ENCODE data around the gene DLG2.

The DLG2 gene

DNA sequence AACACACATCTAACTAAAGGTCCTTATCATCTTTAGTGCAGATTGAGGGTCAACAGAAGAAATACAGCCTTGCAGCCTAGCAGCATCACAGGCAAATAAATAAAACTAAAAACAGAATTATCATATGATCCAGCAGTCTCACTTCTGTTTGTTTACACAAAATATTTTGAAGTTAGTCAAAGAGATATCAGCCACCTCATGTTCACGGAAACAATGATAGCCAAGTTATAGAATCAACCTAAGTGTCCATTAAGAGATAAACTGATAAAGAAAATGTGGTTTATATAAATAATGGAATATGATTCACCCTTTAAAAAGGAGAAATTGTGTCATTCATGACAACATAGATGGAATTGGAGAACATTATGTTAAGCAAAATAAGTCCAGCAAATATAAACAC is 1602.9 kb downstream of the DLG2 start:
- DNase-seq, result no peak

GRCh38 chr11:84022695-84023094 is 1604.4 kb downstream of the DLG2 start:
- DNase-seq, result no peak

GRCh38 chr11:84022201-84022600 is 1604.9 kb downstream of the DLG2 start:
- DNase-seq, result no peak

GRCh38 chr11:84021291-84021690 is 1605.9 kb downstream of the DLG2 start:
- no peak for DNase-seq

DNA sequence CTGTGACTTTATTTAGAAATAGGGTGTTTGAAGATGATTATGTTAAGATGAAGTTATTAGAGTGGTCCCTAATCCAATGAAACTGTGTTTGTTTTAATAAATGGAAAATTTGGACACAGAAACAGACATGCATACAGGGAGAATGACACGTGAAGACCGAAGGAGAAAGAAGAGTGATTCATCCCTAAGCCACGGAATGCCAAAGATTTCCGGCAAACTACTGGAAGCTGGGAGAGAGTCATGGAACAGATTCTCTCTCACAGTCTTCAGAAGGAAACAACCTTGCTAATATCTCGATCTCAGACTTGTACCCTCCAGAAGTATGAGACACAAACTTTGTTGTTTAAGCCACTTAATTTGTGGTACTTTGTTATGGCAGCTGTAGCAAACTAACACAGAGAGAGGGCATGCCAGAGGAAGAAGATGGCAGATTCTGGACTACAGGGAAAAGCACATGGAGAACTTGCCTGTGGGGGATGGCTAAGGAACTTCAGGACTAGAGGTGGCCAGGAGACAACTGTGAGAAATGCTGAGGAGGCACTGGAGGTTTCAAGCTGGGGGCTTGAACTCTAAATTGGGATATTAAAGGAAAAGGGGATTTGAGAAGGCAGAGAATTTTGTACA is 1607.5 kb downstream of the DLG2 start:
- no peak for DNase-seq

DNA sequence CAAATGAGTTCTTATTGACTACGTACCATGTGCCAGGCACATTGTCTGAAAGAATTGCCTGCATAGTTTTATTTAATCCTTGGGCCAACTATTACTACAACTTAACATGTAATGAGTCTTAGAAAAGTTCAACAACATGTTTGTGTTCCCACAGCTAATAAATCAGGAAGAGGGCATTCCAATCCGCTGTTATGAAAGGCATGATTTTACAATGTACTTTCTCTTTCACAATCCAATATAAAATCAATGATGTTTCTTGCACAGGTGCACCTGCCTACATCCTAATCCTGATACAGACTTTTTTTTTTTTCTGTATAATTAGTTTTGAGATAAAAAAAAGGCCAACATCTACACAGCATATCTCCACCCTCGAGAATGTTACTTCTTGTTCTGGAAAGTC is 1612.6 kb downstream of the DLG2 start:
- no peak for DNase-seq

DNA sequence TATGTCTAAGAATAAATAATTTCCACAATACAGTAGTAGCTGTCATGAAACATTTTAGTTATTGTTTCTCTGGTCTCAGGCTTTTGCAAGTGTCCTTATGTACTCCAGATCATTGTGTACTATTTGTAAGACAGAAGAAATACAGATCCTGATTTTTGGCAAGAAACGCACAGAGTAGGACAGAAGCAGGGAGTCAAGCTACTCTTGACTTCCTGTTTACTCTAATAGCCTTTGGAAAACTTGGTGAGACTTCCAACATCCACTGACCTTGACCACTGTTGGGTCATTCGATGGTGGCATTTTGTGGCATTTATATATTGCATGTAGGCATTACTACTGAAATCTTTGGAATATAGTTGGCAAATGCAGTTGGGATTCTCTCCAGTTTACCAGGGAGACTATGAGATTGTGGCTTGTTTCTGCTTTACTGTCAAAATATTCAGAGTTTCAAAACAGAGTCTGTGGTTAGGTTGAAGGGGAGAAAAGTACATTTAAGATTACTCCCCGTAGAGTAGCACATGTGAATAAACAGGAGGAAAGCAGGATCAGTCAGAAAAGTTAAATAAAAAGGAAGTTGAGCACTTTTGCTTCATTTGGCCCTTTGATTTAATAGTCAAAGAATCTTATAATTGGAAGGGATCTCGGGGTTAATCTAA is 1614.8 kb downstream of the DLG2 start:
- no peak for DNase-seq

DNA sequence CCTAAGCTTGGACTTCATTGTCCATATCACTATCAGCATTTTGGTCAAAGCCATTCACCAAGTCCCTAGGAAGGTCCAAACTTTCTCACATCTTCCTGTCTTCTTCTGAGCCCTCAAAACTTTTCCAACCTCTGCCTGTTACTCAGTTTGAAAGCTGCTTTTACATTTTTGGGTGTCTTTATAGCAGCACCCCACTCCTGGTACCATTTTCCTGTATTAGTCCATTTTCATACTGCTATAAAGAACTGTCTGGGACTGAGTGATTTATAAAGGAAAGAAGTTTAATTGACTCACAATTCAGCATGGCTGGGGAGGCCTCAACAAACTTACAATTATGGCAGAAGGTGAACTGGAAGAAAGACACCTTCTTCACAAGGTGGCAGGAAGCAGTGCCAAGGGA is 1624.0 kb downstream of the DLG2 start:
- DNase-seq, result no peak

DNA sequence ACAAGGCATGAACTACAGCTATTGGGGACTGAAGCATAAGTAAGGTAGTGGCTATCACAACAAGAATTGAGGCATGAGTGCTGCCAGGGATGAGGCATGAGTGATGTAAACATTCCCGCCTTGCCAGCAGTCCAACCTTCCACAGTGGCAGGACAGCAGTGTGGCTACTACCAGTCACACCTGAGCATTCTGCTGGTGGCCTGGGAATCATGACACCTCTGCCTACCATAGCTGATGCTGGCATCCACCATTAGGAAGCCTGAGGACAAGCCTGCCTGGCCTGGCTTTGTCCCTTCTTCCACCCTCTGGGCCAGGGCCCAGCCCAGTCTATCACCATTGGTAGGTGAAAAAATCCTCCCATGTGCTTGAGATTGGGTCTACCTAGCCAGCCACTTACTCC is 1628.2 kb downstream of the DLG2 start:
- no peak for DNase-seq

DNA sequence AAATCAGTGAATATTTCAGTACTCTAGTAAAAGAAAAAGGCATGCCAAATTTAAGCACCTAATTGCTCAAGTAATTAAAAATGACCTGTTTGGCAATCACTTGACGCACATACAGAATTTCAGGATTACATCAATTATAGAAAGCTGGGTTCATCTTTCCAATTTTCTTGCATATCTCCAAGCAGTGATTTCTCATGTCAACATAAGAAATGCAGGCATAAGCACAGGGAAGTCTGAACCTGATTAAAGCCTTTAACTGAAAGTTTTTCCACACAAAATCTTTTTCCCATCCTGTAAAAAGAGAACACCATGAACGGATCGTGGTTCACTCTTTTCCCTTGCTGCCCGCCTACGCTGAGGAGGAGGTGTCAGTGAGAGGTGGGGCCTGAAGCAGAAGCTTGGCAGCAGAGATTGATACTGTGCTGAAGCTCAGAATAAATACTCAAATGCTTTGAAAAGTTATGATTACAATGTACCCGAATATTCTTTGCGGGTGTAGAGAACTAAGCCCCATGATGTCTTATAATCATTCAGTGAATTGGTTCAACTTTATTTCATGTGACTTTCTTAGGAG is 1636.9 kb downstream of the DLG2 start:
- no peak for DNase-seq

DNA sequence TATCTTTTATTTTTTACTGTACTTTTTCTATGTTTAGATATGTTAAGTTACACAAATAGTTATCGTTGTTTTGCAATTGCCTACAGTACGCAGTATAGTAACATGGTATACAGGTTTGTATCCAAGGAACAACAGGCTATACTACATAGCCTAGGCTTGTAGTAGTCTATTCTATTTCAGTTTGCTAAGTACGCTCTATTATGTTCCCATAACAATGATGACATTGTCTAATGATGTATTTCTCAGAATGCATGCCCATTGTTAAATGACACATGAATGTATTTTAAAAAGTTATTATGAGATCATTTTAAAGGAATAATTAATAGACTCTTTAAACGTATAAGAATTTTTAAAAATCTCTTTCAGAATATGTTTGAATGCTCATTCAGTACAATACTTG is 1644.3 kb downstream of the DLG2 start:
- no peak for DNase-seq

DNA sequence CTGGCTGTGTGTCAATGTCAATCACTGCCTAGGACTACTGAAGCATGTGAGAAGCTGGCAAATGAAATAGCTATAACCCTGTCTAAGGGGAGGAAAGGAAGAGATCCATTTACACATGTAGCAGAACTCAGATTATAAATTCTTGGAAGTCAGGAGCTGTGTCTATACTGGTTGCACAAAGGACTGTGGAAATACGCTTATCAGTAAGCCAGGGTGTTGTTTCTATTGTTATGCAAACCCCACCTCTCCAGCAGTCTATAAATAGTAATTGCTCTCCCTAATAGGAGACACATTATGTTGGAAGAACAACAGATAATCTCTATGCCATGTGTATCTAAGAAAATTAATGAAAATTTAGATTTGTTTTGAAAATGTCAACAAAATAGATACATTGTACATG is 1647.6 kb downstream of the DLG2 start:
- DNase-seq, result no peak

DNA sequence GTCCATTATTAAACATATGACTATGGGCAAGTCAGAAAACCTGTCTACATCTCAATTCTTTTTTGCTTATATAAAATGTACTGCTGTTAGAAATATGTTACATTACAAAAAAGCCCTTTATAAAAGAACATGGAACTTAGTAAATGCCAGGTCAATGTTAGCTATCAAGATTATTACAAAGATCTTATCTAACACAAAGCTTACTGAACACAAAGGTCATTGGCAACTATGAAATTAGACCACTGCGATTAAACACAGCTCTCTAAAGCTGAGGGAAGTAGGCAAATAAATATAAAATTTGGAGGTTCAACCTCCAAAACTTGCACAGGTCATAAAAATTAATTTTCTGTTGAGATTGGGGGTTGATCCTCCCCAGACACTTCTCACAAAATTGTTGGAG is 1648.2 kb downstream of the DLG2 start:
- no peak for DNase-seq

DNA sequence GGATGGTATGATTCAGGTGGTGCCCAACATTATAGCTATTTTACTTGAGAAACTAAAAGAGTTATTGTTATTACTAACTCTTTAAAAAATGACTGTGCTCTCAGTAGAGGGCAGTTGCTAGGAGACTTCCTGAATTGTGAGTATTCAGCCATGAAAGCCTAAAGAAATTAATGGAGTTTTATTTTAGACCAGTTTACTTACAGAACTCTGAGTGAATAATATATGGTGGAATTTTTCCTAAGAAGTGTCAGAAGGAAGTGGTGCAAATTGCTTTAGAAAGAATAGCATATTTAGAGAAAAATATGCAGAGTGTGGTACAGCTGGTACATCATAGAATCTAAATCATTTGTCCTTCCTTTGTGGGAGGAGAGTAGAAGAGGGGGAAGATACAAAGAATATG is 1651.1 kb downstream of the DLG2 start:
- DNase-seq, result no peak

- no peak for DNase-seq
Measured at GRCh38 chr11:83972536-83972935, 1654.6 kb downstream of the DLG2 start.

DNA sequence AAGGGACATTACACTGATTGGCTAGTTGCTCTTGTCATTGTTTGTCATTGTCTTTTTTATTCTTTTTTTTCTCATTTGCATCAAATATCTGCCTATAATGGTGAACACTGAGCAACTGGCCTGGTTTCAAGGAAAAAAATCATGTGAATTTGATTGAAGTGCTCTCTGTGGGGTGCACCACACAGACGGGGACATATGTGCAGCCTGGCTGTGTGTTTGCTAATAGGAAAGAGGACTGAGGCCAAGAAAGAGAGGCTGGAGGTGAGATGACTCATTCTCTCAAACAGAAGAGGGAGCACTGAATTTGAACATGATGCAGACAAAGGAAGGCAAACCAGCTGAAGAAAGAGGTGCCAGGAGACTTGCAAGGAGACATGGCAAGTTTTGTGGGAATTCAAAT is 1656.1 kb downstream of the DLG2 start:
- no peak for DNase-seq

DNA sequence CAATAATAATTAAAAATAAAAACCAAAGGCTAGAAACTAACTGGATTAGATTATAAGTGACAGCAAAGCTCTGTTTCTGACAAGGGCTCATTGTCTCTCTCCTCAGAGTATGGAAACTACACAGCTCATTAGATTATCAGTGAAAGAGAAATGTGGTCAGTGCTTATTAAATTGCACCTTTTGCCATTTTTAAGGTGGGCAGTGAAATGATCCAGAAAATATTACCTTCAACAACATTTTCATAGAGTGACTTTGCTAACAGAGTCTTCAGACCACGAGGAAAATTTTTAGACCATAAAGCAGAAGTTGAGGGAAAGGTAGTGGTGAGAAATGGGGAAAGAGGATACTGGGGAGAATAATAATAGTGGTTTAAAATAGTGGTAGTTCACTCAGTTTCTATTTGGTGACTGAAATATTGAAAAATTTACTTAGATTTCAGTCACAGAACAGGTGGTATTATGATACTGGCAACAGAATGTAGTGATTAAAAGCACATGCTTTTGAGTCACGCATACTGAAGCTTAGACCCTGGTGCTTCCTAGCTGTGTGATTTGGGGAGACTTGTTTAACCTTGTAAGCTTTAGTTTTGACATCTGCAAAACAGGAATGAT is 1657.0 kb downstream of the DLG2 start:
- DNase-seq, result no peak

- DNase-seq, result no peak
Measured at GRCh38 chr11:83957038-83957900, 1669.9 kb downstream of the DLG2 start.

DNA sequence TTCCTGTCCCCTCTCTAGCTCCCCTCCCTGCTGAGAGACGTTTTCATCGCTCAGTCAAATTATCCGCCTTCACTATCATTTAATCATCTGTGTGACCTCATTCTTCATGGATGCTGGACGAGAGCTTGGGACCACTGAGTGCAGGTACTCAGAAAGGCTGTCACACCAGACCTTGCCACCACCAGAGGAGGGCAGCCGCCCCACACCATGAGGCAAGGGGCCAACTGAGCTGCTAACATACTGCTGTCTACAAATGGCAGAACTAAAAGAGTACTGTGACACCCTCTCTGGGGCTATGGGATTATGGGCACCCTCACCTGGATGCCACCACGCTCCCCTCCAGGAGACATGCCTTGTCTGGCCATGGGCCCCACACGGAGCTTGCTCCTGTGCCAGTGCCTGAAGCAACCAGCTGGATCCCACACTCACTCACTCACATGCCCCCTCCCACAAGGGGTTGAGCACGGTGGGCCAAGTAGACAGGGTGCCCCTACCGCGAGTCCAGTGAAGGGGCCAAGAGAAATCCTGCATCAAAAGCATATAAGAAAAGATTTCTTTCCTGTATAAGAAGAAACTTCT is 1670.9 kb downstream of the DLG2 start:
- no peak for DNase-seq

DNA sequence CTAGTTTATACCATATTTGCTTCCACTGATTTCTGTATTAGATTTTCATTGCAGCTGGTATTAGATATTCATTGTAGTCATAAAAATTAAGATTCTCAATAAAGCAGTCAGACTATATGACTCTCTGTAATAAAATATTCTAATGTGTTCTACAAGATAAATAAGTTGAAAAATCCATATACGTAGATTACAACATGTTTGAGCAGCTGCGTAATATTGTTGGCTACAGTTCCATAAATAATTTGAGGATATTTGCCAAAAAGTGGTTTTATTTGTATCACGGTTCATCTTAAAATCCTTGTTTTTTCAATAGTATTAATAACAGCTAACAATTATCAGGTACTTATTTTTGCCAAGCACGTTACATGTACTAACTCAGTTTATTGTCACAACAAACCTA is 1672.4 kb downstream of the DLG2 start:
- no peak for DNase-seq

DNA sequence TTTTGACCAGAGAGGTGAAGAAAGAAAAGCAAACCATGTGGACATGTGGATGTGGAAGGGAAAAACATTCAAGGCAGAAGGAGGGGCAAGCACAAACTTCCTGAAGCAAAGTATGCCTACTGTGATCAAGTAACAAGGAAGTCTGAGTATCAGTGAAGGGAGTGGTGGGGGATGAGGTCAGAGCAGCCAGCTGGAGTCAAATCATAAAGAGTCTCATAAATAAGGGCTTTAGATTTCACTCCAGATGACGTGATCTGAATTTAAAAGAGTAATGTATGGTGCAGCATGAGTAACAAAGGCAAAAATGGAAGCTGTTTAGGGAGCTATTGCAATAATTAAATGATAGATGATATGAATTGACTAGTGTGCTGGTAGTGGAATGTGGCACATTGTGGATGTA is 1675.6 kb downstream of the DLG2 start:
- no peak for DNase-seq

DNA sequence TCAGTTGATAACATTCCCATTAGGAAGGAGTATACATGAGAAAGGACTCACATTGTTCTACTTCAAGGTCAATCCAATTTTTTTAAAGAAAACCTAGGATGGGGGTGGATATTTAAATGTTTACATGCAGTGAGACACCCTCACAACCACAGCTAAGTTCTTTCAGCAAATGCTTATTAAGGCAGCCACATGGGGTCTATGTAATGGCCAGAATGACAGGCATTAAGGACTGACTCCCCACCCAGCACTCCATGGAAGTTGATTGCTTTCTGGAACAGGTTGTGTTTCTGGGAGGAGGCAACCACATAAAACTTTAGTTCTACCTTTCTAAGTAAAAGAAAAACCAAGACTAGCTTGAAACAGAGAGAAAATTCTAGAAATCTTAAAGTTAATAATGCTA is 1678.9 kb downstream of the DLG2 start:
- no peak for DNase-seq

DNA sequence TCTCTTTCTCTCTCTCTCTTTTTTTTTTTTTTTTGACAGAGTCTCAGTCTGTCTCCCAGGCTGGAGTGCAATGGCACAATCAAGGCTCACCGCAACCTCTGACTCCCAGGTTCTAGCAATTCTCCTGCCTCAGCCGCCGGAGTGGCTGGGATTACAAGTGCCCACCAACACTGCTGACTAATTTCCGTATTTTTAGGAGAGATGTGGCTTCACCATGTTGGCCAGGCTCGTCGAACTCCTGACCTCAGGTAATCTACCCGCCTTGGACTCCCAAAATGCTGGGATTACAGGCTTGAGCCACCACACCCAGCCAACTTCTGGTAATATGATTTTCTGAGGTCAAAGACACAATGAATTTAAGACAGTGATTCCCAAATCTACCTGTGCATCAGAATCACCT is 1681.2 kb downstream of the DLG2 start:
- DNase-seq, result no peak
